Measurements from ENCODE around the gene ZRANB3.
A peak's percentile ranks its signal among the peaks of the same experiment; 100 is the strongest.
"Not testable (repeated sequence)": the region's sequence is repeated elsewhere in the genome, so short reads cannot be mapped to it uniquely, and the experiment has no call there.

ZRANB3 gene

GRCh38 chr2:135121016-135121657 is 409.9 kb downstream of the ZRANB3 start:
- no peak for DNase-seq

- DNase-seq = no peak
Measured at GRCh38 chr2:135119582-135119981, 411.4 kb downstream of the ZRANB3 start.

- no peak for DNase-seq
Measured at GRCh38 chr2:135113322-135113721, 417.7 kb downstream of the ZRANB3 start.

GRCh38 chr2:135105513-135106316 is 425.3 kb downstream of the ZRANB3 start:
- not testable (repeated sequence) for DNase-seq

GRCh38 chr2:135103843-135104242 is 427.2 kb downstream of the ZRANB3 start:
- DNase-seq = no peak

GRCh38 chr2:135099802-135100483 is 431.1 kb downstream of the ZRANB3 start:
- no peak for DNase-seq

- no peak for DNase-seq
Measured at GRCh38 chr2:135097532-135098231, 433.3 kb downstream of the ZRANB3 start.

- no peak for DNase-seq
Measured at GRCh38 chr2:135096665-135097446, 434.2 kb downstream of the ZRANB3 start.

- no peak for DNase-seq
Measured at GRCh38 chr2:135095591-135095990, 435.4 kb downstream of the ZRANB3 start.

- no peak for DNase-seq
Measured at GRCh38 chr2:135094508-135094907, 436.5 kb downstream of the ZRANB3 start.

GRCh38 chr2:135093670-135094330 is 437.2 kb downstream of the ZRANB3 start:
- peak; percentile 18 for DNase-seq

GRCh38 chr2:135093193-135093592 is 437.8 kb downstream of the ZRANB3 start:
- no peak for DNase-seq

GRCh38 chr2:135091681-135092080 is 439.3 kb downstream of the ZRANB3 start:
- DNase-seq = no peak

- not testable (repeated sequence) for DNase-seq
Measured at GRCh38 chr2:135089597-135089996, 441.4 kb downstream of the ZRANB3 start.
